ENCODE measurements around the gene CPA2.

- TF ChIP-seq CTCF (IDR thresholded peaks at IDR 0.05) (no peak), POLR2A (IDR thresholded peaks at IDR 0.05) (no peak)
These were observed at the start of gene CPA2 for GRCh38 chr7:130266258-130266960.
